Fibroblast of mammary gland (primary cell): ENCODE results near the gene NDST4.

Source experiments
- DNase-seq: peaks from one replicate; pipeline ENCODE4 v3.0.0-alpha.2; 2010; ENCODE audit warnings: low read depth
- H3K4me3 ChIP-seq: 2 replicates; pipeline ENCODE4 v1.5.1; 2011; ENCODE audit warnings: low read depth, mild to moderate bottlenecking, low read length, moderate library complexity; ENCODE audit not compliant: control insufficient read depth
- CTCF ChIP-seq: conservative IDR thresholded peaks from 2 replicates; pipeline ENCODE4 v1.5.1; 2011; ENCODE audit warnings: low read depth, low read length, inconsistent platforms; ENCODE audit not compliant: control insufficient read depth, insufficient read depth

NDST4 gene

GRCh38 chr4:115076691-115077090 is 36.7 kb downstream of the NDST4 start:
- no peak overlapping the region for H3K4me3 ChIP-seq
- DNase-seq, result no peak
- no peak for TF ChIP-seq CTCF

DNA sequence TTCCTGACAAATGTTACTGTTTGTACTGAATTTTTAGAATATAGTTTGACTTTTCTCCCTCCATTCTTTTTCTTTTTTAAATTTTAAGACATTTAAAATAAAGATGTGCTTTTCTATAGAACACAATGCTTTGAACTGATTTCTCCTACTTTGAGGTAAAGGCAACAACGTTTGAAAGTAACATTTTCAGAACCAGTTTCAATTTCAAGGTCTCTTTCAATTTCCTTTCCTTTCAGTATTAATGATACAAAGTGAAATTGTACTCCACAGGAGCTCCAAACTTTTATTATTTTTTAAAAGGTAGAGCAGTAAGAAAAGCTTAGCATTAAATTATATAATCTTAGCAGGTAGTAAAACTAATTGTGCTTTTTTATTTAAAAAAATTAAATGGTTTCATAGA is 54.9 kb downstream of the NDST4 start:
- no peak for DNase-seq
- no peak for TF ChIP-seq CTCF
- H3K4me3 ChIP-seq, result no peak overlapping the region

DNA sequence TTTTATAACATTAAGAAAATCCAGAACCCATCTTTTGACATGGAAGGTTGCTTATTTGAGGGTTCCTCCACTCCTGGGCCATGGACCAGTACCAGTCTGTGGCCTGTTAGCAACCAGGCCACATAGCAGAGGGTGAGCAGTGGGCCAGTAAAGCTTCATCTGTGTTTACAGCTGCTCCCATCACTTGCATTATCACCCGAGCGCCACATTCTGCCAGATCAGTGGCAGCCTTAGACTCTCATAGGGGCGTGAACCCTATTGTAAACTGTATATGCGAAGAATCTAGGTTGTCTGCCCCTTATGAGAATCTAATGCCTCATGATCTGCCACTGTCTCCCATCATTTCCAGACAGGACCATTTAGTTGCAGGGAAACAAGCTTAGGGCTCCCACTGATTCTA is 58.6 kb downstream of the NDST4 start:
- H3K4me3 ChIP-seq, result no peak overlapping the region

DNA sequence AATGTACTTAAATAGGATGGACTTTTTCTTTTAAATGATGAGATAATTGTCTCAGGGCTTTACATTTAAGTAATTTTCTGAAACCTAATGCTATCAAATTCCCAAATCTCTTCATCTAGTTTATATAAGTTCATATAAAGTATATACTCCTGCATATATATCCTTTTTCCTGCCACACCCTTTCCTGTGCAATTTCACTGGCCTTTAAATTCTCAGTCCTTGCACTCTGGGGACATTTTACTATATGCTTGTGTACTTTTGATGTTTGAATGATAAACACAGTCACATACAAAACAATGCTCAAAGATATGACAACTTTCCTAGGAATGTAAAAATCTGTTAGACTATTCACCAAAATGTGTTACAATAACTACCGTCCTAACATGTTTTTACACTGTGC is 60.1 kb downstream of the NDST4 start:
- no peak for TF ChIP-seq CTCF
- DNase-seq, result no peak

More for the DNA sequence above, 58.6 kb downstream of the NDST4 start:
- DNase-seq, result peak; percentile 3
- peak; percentile 2 for TF ChIP-seq CTCF

DNA sequence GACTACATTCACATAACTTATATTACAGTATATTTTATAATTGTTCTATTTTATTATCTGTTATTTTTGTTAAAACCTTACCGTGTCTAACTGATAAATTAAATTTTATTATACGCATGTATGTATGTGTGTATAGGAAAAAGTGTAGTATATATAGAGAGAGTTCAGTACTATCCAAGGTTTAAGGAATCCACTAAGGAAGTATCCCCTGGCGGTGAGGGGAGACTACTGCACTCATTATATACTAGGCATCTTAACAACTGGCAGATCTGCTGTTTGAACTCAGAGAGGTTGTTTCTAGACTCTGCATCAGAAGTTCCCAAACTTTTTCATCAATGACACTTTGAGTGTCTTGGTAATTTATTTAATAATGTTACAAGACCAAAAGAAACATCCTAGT is 70.9 kb downstream of the NDST4 start:
- DNase-seq, result no peak

More for the DNA sequence above, 60.1 kb downstream of the NDST4 start:
- H3K4me3 ChIP-seq, result no peak overlapping the region

GRCh38 chr4:115030281-115030680 is 83.1 kb downstream of the NDST4 start:
- DNase-seq, result peak; percentile 10
- no peak overlapping the region for H3K4me3 ChIP-seq
- no peak for TF ChIP-seq CTCF

More for the DNA sequence above, 70.9 kb downstream of the NDST4 start:
- no peak overlapping the region for H3K4me3 ChIP-seq
- TF ChIP-seq CTCF, result peak; percentile 33
